Midbrain (tissue), 1 donor: ENCODE results near the gene SLC24A3.

Experiments
- DNase-seq: peaks from one replicate; lab custom pipeline; 2025; lab: John Stamatoyannopoulos, UW

The SLC24A3 gene

GRCh38 chr20:19506021-19506420 is 293.6 kb downstream of the SLC24A3 start:
- no peak for DNase-seq

- DNase-seq: no peak
Observed at GRCh38 chr20:19508449-19508848, 296.0 kb downstream of the SLC24A3 start.

GRCh38 chr20:19510611-19511010 is 298.2 kb downstream of the SLC24A3 start:
- no peak for DNase-seq

- no peak for DNase-seq
Observed at GRCh38 chr20:19511931-19512330, 299.5 kb downstream of the SLC24A3 start.

- DNase-seq: no peak
Observed at GRCh38 chr20:19512886-19513677, 300.6 kb downstream of the SLC24A3 start.

- no peak for DNase-seq
Observed at GRCh38 chr20:19515074-19515473, 302.6 kb downstream of the SLC24A3 start.

- no peak for DNase-seq
Observed at GRCh38 chr20:19519466-19519865, 307.0 kb downstream of the SLC24A3 start.

GRCh38 chr20:19520261-19520660 is 307.8 kb downstream of the SLC24A3 start:
- no peak for DNase-seq

GRCh38 chr20:19522071-19522801 is 309.8 kb downstream of the SLC24A3 start:
- no peak for DNase-seq

- no peak for DNase-seq
Observed at GRCh38 chr20:19522836-19523590, 310.6 kb downstream of the SLC24A3 start.

GRCh38 chr20:19524691-19525090 is 312.2 kb downstream of the SLC24A3 start:
- DNase-seq: no peak

- no peak for DNase-seq
Observed at GRCh38 chr20:19527509-19527908, 315.1 kb downstream of the SLC24A3 start.

GRCh38 chr20:19528286-19529030 is 316.0 kb downstream of the SLC24A3 start:
- no peak for DNase-seq

- DNase-seq: no peak
Observed at GRCh38 chr20:19530006-19530405, 317.6 kb downstream of the SLC24A3 start.

- no peak for DNase-seq
Observed at GRCh38 chr20:19531446-19531845, 319.0 kb downstream of the SLC24A3 start.

GRCh38 chr20:19538556-19538955 is 326.1 kb downstream of the SLC24A3 start:
- DNase-seq: no peak

- no peak for DNase-seq
Observed at GRCh38 chr20:19539191-19539590, 326.7 kb downstream of the SLC24A3 start.

GRCh38 chr20:19540392-19540791 is 327.9 kb downstream of the SLC24A3 start:
- DNase-seq: no peak

GRCh38 chr20:19543101-19543500 is 330.7 kb downstream of the SLC24A3 start:
- DNase-seq: no peak

- DNase-seq: no peak
Observed at GRCh38 chr20:19544684-19545083, 332.2 kb downstream of the SLC24A3 start.

GRCh38 chr20:19546648-19547047 is 334.2 kb downstream of the SLC24A3 start:
- DNase-seq: no peak

GRCh38 chr20:19547547-19547946 is 335.1 kb downstream of the SLC24A3 start:
- no peak for DNase-seq
